A549 (cell line): ENCODE data around the gene NRXN3.

Experiments used
- CEBPB ChIP-seq, 2 experiments: fragments of >200 bp in 1 of 2; sonication (Bioruptor Twin) in 1 of 2; formaldehyde crosslinking in 1 of 2; IDR thresholded peaks; 2 replicates each; pipeline ENCODE4 v1.6.1; 2012 to 2016
- EP300 ChIP-seq, 2 experiments: fragments of >200 bp; sonication (Bioruptor Twin); formaldehyde crosslinking; IDR thresholded peaks; 2 replicates in 1 of 2; 3 replicates in 1 of 2; pipeline ENCODE4 v1.6.1; 2016 to 2017
- GATA3 ChIP-seq: IDR thresholded peaks from 2 replicates; pipeline ENCODE4 v1.6.1; 2012; ENCODE audit warnings: borderline replicate concordance
- HDAC2 ChIP-seq: fragments of 200-600 bp; sonication (generic); IDR thresholded peaks from 2 replicates; pipeline ENCODE4 v1.6.1; 2016
- HES2 ChIP-seq: fragments of >200 bp; sonication (Bioruptor Twin); formaldehyde crosslinking; IDR thresholded peaks from 2 replicates; pipeline ENCODE4 v1.6.1; 2016
- JUNB ChIP-seq: fragments of >200 bp; sonication (Bioruptor Twin); formaldehyde crosslinking; IDR thresholded peaks from 2 replicates; pipeline ENCODE4 v1.6.1; 2016
- KDM1A ChIP-seq: fragments of 200-600 bp; sonication (generic); IDR thresholded peaks from 2 replicates; pipeline ENCODE4 v1.6.1; 2016; ENCODE audit warnings: low read depth, mild to moderate bottlenecking
- PHF8 ChIP-seq: fragments of 200-600 bp; sonication (generic); IDR thresholded peaks from 2 replicates; pipeline ENCODE4 v1.6.1; 2016; ENCODE audit warnings: low read depth, mild to moderate bottlenecking, antibody characterized with exemption, moderate library complexity, borderline replicate concordance
- POLR2A ChIP-seq: IDR thresholded peaks from 2 replicates; pipeline ENCODE4 v1.6.1; 2012; ENCODE audit warnings: mild to moderate bottlenecking, low read length
- POLR2AphosphoS2 ChIP-seq: conservative IDR thresholded peaks from 2 replicates; pipeline ENCODE4 v1.6.1; 2012; ENCODE audit warnings: low read length, improper control_type of control experiment, inconsistent platforms
- RAD21 ChIP-seq, 2 experiments: fragments of >200 bp in 1 of 2; sonication (Bioruptor Twin) in 1 of 2; formaldehyde crosslinking in 1 of 2; IDR thresholded peaks in 1 of 2; conservative IDR thresholded peaks in 1 of 2; 2 replicates in 1 of 2; 3 replicates in 1 of 2; pipeline ENCODE4 v1.6.1; 2012 to 2018; ENCODE audit warnings: inconsistent platforms in 1 of 2
- SMC3 ChIP-seq: fragments of >200 bp; sonication (Bioruptor Twin); formaldehyde crosslinking; IDR thresholded peaks from 3 replicates; pipeline ENCODE4 v1.6.1; 2018; ENCODE audit warnings: inconsistent platforms
- TF ChIP-seq, protein P1 (sequence below): fragments of >200 bp; sonication (Bioruptor Twin); formaldehyde crosslinking; IDR thresholded peaks from 3 replicates; pipeline ENCODE4 v1.5.1; 2016
- TF ChIP-seq, protein P2 (sequence below): fragments of 200-600 bp; sonication (generic); IDR thresholded peaks from 2 replicates; pipeline ENCODE4 v1.6.1; 2016; ENCODE audit warnings: antibody characterized with exemption, mild to moderate bottlenecking, moderate library complexity

DNA sequence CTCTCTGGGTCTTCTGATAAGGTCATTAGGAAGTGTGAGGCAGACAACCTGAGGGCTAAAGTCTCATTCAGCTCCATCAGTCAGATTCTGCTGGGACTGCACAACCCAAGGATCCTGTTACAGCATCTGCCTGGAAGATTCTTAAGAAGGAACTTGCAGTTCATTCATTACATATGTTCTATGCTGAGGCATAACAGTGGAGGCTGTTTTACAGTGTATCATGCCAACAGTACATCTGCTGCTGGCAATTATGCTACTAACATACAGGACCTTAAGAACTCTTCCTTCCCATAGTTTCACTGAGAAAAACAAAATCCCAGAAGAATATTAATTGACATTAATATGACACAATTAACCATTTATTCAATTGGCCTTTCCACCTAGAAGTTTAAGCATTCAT, 1072.5 kb downstream of the NRXN3 start:
- TF ChIP-seq RAD21 (conservative IDR thresholded peaks at IDR 0.05 in 1 of 2, IDR thresholded peaks at IDR 0.05 in 1 of 2) = no peak
- TF ChIP-seq POLR2A = no peak
- TF ChIP-seq HES2 = no peak
- TF ChIP-seq PHF8 = no peak
- no peak for TF ChIP-seq JUNB
- no peak for TF ChIP-seq KDM1A
- TF ChIP-seq, protein P1, sequence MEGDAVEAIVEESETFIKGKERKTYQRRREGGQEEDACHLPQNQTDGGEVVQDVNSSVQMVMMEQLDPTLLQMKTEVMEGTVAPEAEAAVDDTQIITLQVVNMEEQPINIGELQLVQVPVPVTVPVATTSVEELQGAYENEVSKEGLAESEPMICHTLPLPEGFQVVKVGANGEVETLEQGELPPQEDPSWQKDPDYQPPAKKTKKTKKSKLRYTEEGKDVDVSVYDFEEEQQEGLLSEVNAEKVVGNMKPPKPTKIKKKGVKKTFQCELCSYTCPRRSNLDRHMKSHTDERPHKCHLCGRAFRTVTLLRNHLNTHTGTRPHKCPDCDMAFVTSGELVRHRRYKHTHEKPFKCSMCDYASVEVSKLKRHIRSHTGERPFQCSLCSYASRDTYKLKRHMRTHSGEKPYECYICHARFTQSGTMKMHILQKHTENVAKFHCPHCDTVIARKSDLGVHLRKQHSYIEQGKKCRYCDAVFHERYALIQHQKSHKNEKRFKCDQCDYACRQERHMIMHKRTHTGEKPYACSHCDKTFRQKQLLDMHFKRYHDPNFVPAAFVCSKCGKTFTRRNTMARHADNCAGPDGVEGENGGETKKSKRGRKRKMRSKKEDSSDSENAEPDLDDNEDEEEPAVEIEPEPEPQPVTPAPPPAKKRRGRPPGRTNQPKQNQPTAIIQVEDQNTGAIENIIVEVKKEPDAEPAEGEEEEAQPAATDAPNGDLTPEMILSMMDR = no peak
- TF ChIP-seq EP300 (IDR thresholded peaks at IDR 0.05) = no peak
- TF ChIP-seq SMC3 = no peak
- no peak for TF ChIP-seq POLR2AphosphoS2
- TF ChIP-seq, protein P2, sequence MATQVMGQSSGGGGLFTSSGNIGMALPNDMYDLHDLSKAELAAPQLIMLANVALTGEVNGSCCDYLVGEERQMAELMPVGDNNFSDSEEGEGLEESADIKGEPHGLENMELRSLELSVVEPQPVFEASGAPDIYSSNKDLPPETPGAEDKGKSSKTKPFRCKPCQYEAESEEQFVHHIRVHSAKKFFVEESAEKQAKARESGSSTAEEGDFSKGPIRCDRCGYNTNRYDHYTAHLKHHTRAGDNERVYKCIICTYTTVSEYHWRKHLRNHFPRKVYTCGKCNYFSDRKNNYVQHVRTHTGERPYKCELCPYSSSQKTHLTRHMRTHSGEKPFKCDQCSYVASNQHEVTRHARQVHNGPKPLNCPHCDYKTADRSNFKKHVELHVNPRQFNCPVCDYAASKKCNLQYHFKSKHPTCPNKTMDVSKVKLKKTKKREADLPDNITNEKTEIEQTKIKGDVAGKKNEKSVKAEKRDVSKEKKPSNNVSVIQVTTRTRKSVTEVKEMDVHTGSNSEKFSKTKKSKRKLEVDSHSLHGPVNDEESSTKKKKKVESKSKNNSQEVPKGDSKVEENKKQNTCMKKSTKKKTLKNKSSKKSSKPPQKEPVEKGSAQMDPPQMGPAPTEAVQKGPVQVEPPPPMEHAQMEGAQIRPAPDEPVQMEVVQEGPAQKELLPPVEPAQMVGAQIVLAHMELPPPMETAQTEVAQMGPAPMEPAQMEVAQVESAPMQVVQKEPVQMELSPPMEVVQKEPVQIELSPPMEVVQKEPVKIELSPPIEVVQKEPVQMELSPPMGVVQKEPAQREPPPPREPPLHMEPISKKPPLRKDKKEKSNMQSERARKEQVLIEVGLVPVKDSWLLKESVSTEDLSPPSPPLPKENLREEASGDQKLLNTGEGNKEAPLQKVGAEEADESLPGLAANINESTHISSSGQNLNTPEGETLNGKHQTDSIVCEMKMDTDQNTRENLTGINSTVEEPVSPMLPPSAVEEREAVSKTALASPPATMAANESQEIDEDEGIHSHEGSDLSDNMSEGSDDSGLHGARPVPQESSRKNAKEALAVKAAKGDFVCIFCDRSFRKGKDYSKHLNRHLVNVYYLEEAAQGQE = no peak
- no peak for TF ChIP-seq GATA3
- no peak for TF ChIP-seq CEBPB (IDR thresholded peaks at IDR 0.05)
- TF ChIP-seq HDAC2 = no peak
